Measurements from ENCODE around the gene STRA8. TPM values are rescaled to one million over a fixed set of nuclear protein-coding genes. Genes with fewer than 3 reads are reported as not detected.

The STRA8 gene
- total RNA-seq, 1 experiment from 2014 or later = not detected

DNA sequence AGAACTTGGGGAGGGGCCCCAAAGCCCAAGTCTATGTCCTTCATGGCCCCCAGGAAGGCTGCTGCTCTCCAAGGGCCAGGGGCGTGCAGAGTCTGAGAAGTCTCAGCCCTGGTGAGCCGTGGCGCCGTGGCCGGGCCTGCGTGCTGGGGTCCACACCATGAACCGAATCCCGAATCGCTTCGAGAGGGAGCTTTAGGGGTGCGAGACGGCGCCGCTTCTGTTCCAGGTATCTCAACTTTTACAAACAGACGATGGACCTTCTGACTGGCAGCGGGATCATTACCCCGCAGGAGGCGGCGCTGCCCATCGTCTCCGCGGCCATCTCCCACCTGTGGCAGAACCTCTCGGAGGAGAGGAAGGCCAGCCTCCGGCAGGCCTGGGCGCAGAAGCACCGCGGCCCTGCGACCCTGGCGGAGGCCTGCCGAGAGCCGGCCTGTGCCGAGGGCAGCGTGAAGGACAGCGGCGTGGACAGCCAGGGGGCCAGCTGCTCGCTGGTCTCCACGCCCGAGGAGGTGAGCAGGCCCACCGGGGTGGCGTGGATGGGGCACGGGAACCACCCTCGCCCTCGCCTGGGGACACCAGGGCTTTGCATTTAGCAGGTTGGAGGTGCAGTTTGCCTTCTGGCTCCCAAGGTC lies 12.7 kb downstream of the STRA8 start:
- no peak overlapping the region for H3K4me3 ChIP-seq (ENCODE audit: low read depth in 2 of 2, low read length in 2 of 2)
- no peaks in the 10 kb centered on the region for H3K36me3 ChIP-seq (ENCODE audit: control insufficient read depth, insufficient read depth, low read length)
- no TSS peak for BruUV-seq (replicated peaks)
- no peaks in the 10 kb centered on the region for H3K9me3 ChIP-seq (ENCODE audit: control insufficient read depth, insufficient read depth, low read depth, low read length)
- TF ChIP-seq POLR2AphosphoS5 (IDR thresholded peaks at IDR 0.05; ENCODE audit: low read depth, low read length) = no peak
- TF ChIP-seq TCF7L2 (IDR thresholded peaks at IDR 0.05; ENCODE audit: low read depth, low read length) = no peak
- TF ChIP-seq SIN3A (IDR thresholded peaks at IDR 0.05; ENCODE audit: borderline replicate concordance, insufficient read depth, low read depth, low read length) = no peak
- TF ChIP-seq, protein P1, sequence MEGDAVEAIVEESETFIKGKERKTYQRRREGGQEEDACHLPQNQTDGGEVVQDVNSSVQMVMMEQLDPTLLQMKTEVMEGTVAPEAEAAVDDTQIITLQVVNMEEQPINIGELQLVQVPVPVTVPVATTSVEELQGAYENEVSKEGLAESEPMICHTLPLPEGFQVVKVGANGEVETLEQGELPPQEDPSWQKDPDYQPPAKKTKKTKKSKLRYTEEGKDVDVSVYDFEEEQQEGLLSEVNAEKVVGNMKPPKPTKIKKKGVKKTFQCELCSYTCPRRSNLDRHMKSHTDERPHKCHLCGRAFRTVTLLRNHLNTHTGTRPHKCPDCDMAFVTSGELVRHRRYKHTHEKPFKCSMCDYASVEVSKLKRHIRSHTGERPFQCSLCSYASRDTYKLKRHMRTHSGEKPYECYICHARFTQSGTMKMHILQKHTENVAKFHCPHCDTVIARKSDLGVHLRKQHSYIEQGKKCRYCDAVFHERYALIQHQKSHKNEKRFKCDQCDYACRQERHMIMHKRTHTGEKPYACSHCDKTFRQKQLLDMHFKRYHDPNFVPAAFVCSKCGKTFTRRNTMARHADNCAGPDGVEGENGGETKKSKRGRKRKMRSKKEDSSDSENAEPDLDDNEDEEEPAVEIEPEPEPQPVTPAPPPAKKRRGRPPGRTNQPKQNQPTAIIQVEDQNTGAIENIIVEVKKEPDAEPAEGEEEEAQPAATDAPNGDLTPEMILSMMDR (IDR thresholded peaks at IDR 0.05) = no peak
- ATAC-seq = no peak
- DNase-seq (ENCODE audit: low read depth, low spot score) = no peak
- in situ Hi-C loops (cut with HindIII; ENCODE audit: low pct_unique_long_range_greater_than_20kb, low sequenced_read_pairs) (no loop called here), intact Hi-C loops (cut with micrococcal nuclease; ENCODE audit: unreplicated experiment) (no loop called here)
- no peak overlapping the region for H3K27ac ChIP-seq (ENCODE audit: low read length)
- POLR2A ChIA-PET = no interaction called here
- CTCF ChIA-PET = no interaction called here
- no peaks in the 10 kb centered on the region for H3K4me1 ChIP-seq (ENCODE audit: control insufficient read depth, insufficient read depth, low read length)
- H3K27me3 ChIP-seq (ENCODE audit: control insufficient read depth, insufficient read depth, low read length) = peaks cover 2% of the 10 kb centered on the region; the same call in 1 of the 2 replicates

- no peaks in the 10 kb centered on the region for H3K4me1 ChIP-seq (ENCODE audit: control insufficient read depth, insufficient read depth, low read length)
- no peak overlapping the region for H3K4me3 ChIP-seq (ENCODE audit: low read depth in 2 of 2, low read length in 2 of 2)
- TF ChIP-seq, protein P2, sequence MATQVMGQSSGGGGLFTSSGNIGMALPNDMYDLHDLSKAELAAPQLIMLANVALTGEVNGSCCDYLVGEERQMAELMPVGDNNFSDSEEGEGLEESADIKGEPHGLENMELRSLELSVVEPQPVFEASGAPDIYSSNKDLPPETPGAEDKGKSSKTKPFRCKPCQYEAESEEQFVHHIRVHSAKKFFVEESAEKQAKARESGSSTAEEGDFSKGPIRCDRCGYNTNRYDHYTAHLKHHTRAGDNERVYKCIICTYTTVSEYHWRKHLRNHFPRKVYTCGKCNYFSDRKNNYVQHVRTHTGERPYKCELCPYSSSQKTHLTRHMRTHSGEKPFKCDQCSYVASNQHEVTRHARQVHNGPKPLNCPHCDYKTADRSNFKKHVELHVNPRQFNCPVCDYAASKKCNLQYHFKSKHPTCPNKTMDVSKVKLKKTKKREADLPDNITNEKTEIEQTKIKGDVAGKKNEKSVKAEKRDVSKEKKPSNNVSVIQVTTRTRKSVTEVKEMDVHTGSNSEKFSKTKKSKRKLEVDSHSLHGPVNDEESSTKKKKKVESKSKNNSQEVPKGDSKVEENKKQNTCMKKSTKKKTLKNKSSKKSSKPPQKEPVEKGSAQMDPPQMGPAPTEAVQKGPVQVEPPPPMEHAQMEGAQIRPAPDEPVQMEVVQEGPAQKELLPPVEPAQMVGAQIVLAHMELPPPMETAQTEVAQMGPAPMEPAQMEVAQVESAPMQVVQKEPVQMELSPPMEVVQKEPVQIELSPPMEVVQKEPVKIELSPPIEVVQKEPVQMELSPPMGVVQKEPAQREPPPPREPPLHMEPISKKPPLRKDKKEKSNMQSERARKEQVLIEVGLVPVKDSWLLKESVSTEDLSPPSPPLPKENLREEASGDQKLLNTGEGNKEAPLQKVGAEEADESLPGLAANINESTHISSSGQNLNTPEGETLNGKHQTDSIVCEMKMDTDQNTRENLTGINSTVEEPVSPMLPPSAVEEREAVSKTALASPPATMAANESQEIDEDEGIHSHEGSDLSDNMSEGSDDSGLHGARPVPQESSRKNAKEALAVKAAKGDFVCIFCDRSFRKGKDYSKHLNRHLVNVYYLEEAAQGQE (IDR thresholded peaks at IDR 0.05; ENCODE audit: insufficient read depth in 1 of 2, low read depth in 2 of 2, low read length in 1 of 2) = no peak
- TF ChIP-seq TCF7L2 (IDR thresholded peaks at IDR 0.05; ENCODE audit: low read depth, low read length) (no peak), POLR2AphosphoS5 (IDR thresholded peaks at IDR 0.05; ENCODE audit: low read depth, low read length) (no peak), SIN3A (IDR thresholded peaks at IDR 0.05; ENCODE audit: borderline replicate concordance, insufficient read depth, low read depth, low read length) (no peak)
- TF ChIP-seq, protein P1 (IDR thresholded peaks at IDR 0.05) = no peak
- ChIA-PET POLR2A (no interaction called here), CTCF (interaction anchor here (0.6 kb wide), 1 partner anchor 325 kb away, joined by 4 read pairs; no protein-coding TSS in a partner anchor)
- H3K27ac ChIP-seq (ENCODE audit: low read length) = no peak overlapping the region
- BruUV-seq (replicated peaks) = no TSS peak
- ATAC-seq (no peak), DNase-seq (ENCODE audit: low read depth, low spot score) (no peak)
- H3K27me3 ChIP-seq (ENCODE audit: control insufficient read depth, insufficient read depth, low read length) = peaks cover 2% of the 10 kb centered on the region; the same call in 1 of the 2 replicates
- no peaks in the 10 kb centered on the region for H3K36me3 ChIP-seq (ENCODE audit: control insufficient read depth, insufficient read depth, low read length)
- in situ Hi-C loops (cut with HindIII; ENCODE audit: low pct_unique_long_range_greater_than_20kb, low sequenced_read_pairs) (no loop called here), intact Hi-C loops (cut with micrococcal nuclease; ENCODE audit: unreplicated experiment) (no loop called here)
- no peaks in the 10 kb centered on the region for H3K9me3 ChIP-seq (ENCODE audit: control insufficient read depth, insufficient read depth, low read depth, low read length)
Observed at GRCh38 chr7:135247746-135248471, 14.3 kb downstream of the STRA8 start.
